ENCODE data around the gene SIRPD.

The SIRPD gene

DNA sequence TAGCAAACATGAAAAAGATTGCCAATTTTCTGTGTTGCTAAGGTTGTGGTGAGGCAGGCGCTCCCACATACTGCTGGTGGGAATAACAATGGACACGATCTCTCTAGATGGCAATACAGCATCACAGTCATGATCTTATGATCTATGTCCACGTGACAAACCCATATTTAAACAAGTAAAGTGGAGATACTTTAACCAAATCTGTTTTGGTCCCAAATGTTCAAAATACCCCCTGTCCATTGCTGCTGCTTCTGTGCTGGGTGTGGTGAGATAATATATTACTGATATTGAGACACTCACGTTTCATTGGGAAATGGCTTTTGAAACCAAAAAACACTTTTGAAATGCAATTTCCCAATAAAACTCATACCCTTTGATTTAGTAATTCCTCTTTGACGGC lies 23.0 kb downstream of the SIRPD start:
- Histone ChIP-seq H3K9me3 (replicated peaks; ENCODE audit: insufficient read depth, low read length) (no peaks in the 10 kb centered on the region), H3K27me3 (replicated peaks; ENCODE audit: insufficient read depth, low read length) (no peaks in the 10 kb centered on the region), H3K4me2 (ENCODE audit: low read depth, low read length) (no peak overlapping the region), H3K27ac (ENCODE audit: low read length) (no peak overlapping the region), H4K20me1 (ENCODE audit: insufficient read depth, low read length) (no peaks in the 10 kb centered on the region), H3K36me3 (replicated peaks; ENCODE audit: insufficient read depth, low read length) (no peaks in the 10 kb centered on the region), H2AFZ (ENCODE audit: low read length) (no peak overlapping the region), H3K4me1 (ENCODE audit: low read length) (peaks cover 41% of the 10 kb centered on the region), H3K9me2 (replicated peaks; ENCODE audit: insufficient read depth, low read length) (no peaks in the 10 kb centered on the region), H3K9ac (ENCODE audit: low read length) (no peak overlapping the region), H3K4me3 (ENCODE audit: low read length) (no peak overlapping the region), H3K79me2 (ENCODE audit: low read length) (no peaks in the 10 kb centered on the region), H3F3A (ENCODE audit: insufficient read depth, low read length) (peaks cover 19% of the 10 kb centered on the region)
- TF ChIP-seq, protein P1, sequence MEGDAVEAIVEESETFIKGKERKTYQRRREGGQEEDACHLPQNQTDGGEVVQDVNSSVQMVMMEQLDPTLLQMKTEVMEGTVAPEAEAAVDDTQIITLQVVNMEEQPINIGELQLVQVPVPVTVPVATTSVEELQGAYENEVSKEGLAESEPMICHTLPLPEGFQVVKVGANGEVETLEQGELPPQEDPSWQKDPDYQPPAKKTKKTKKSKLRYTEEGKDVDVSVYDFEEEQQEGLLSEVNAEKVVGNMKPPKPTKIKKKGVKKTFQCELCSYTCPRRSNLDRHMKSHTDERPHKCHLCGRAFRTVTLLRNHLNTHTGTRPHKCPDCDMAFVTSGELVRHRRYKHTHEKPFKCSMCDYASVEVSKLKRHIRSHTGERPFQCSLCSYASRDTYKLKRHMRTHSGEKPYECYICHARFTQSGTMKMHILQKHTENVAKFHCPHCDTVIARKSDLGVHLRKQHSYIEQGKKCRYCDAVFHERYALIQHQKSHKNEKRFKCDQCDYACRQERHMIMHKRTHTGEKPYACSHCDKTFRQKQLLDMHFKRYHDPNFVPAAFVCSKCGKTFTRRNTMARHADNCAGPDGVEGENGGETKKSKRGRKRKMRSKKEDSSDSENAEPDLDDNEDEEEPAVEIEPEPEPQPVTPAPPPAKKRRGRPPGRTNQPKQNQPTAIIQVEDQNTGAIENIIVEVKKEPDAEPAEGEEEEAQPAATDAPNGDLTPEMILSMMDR (IDR thresholded peaks at IDR 0.05; ENCODE audit: low read length): no peak
- TF ChIP-seq EZH2 (optimal IDR thresholded peaks at IDR 0.05; ENCODE audit: low read depth, low read length) (no peak), EZH2phosphoT487 (IDR thresholded peaks at IDR 0.05; ENCODE audit: low read length) (no peak)
- no peak for DNase-seq

DNA sequence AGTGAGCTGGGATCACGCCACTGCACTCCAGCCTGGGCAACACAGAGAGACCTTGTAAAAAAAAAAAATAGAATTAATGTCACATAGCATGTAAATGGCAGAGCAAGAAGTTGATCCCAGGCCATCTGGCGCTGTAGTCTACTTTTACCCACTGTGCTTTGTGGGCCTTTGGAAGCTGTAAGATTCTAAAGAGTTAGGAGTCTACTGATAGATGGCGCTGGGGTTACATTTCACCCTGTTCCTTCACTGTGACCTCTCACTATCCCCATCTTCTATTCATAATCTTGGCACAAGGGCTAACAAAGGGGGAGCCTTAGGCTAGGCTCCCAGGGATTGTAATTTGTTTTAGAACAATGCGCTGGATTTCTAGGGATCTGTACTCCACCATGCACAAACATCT lies 24.4 kb downstream of the SIRPD start:
- H3K27ac ChIP-seq (ENCODE audit: low read length): no peak overlapping the region
- peaks cover 36% of the 10 kb centered on the region for H3K4me1 ChIP-seq (ENCODE audit: low read length)
- DNase-seq: no peak
- no peak overlapping the region for H3K9ac ChIP-seq (ENCODE audit: low read length)
- H3K9me2 ChIP-seq (replicated peaks; ENCODE audit: insufficient read depth, low read length): no peaks in the 10 kb centered on the region
- no peak overlapping the region for H3K4me2 ChIP-seq (ENCODE audit: low read depth, low read length)
- H3K36me3 ChIP-seq (replicated peaks; ENCODE audit: insufficient read depth, low read length): no peaks in the 10 kb centered on the region
- no peaks in the 10 kb centered on the region for H3K9me3 ChIP-seq (replicated peaks; ENCODE audit: insufficient read depth, low read length)
- no peak overlapping the region for H3K4me3 ChIP-seq (ENCODE audit: low read length)
- no peaks in the 10 kb centered on the region for H3K27me3 ChIP-seq (replicated peaks; ENCODE audit: insufficient read depth, low read length)
- peaks cover 19% of the 10 kb centered on the region for H3F3A ChIP-seq (ENCODE audit: insufficient read depth, low read length)
- no peak overlapping the region for H2AFZ ChIP-seq (ENCODE audit: low read length)
- H3K79me2 ChIP-seq (ENCODE audit: low read length): no peaks in the 10 kb centered on the region
- TF ChIP-seq EZH2phosphoT487 (IDR thresholded peaks at IDR 0.05; ENCODE audit: low read length): no peak
- TF ChIP-seq, protein P1 (IDR thresholded peaks at IDR 0.05; ENCODE audit: low read length): peak; percentile 22
- H4K20me1 ChIP-seq (ENCODE audit: insufficient read depth, low read length): no peaks in the 10 kb centered on the region

DNA sequence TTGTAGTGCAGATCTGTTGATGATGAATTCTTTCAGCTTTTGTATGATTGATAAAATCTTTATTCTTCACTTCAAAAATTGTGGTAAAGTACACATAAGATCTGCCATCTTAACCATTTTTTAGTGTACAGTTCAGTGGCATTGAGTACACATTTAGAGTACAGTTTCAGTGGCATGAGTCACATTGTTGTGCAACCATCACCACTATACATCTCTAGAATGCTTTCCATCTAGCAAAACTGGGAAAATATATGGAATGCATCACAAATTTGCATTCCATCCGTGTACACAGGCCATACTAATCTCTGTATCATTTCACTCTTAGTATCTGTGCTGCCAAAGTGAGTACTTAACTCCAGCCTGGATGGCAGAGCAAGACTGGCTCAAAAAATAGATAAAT lies 28.7 kb downstream of the SIRPD start:
- H3K27ac ChIP-seq (ENCODE audit: low read length): no peak overlapping the region
- no peaks in the 10 kb centered on the region for H3K9me3 ChIP-seq (replicated peaks; ENCODE audit: insufficient read depth, low read length)
- no peak overlapping the region for H2AFZ ChIP-seq (ENCODE audit: low read length)
- H3K9me2 ChIP-seq (replicated peaks; ENCODE audit: insufficient read depth, low read length): no peaks in the 10 kb centered on the region
- peaks cover 6% of the 10 kb centered on the region; the same call in 1 of the 2 replicates for H3K4me1 ChIP-seq (ENCODE audit: low read length)
- no peaks in the 10 kb centered on the region for H3K36me3 ChIP-seq (replicated peaks; ENCODE audit: insufficient read depth, low read length)
- no peaks in the 10 kb centered on the region for H4K20me1 ChIP-seq (ENCODE audit: insufficient read depth, low read length)
- no peak overlapping the region for H3K4me3 ChIP-seq (ENCODE audit: low read length)
- H3K27me3 ChIP-seq (replicated peaks; ENCODE audit: insufficient read depth, low read length): no peaks in the 10 kb centered on the region
- TF ChIP-seq EZH2 (optimal IDR thresholded peaks at IDR 0.05; ENCODE audit: low read depth, low read length) (no peak), EZH2phosphoT487 (IDR thresholded peaks at IDR 0.05; ENCODE audit: low read length) (no peak)
- TF ChIP-seq, protein P1 (IDR thresholded peaks at IDR 0.05; ENCODE audit: low read length): no peak
- no peak overlapping the region for H3K9ac ChIP-seq (ENCODE audit: low read length)
- no peak for DNase-seq
- no peaks in the 10 kb centered on the region for H3K79me2 ChIP-seq (ENCODE audit: low read length)
- no peaks in the 10 kb centered on the region for H3F3A ChIP-seq (ENCODE audit: insufficient read depth, low read length)
- no peak overlapping the region for H3K4me2 ChIP-seq (ENCODE audit: low read depth, low read length)

All from MM.1S (cell line).